HG02885 (cell line): ENCODE data around the gene ITGA5.

Source experiments
- ATAC-seq: cut with Tn5 transposase; IDR thresholded peaks from one replicate; pipeline ENCODE4 v1.9.1; 2021; ENCODE audit warnings: mild to moderate bottlenecking; ENCODE audit not compliant: unreplicated experiment, poor library complexity

The ITGA5 gene

GRCh38 chr12:54431911-54432814, 13.1 kb upstream of the ITGA5 start:
- ATAC-seq, result no peak

- no peak for ATAC-seq
Observed at GRCh38 chr12:54430471-54431069, 11.5 kb upstream of the ITGA5 start.

GRCh38 chr12:54429014-54429471, 10.0 kb upstream of the ITGA5 start:
- ATAC-seq, result no peak

GRCh38 chr12:54428050-54429013, 9.3 kb upstream of the ITGA5 start:
- ATAC-seq, result no peak

GRCh38 chr12:54427106-54427505, 8.0 kb upstream of the ITGA5 start:
- ATAC-seq, result no peak

- no peak for ATAC-seq
Observed at GRCh38 chr12:54426690-54427089, 7.6 kb upstream of the ITGA5 start.

GRCh38 chr12:54425702-54426101, 6.6 kb upstream of the ITGA5 start:
- ATAC-seq, result no peak

- no peak for ATAC-seq
Observed at GRCh38 chr12:54424224-54424623, 5.2 kb upstream of the ITGA5 start.

GRCh38 chr12:54423816-54424150, 4.7 kb upstream of the ITGA5 start:
- ATAC-seq, result no peak

- no peak for ATAC-seq
Observed at GRCh38 chr12:54421879-54422250, 2.8 kb upstream of the ITGA5 start.

- no peak for ATAC-seq
Observed at GRCh38 chr12:54421175-54421878, 2.3 kb upstream of the ITGA5 start.

GRCh38 chr12:54420766-54421144, 1.7 kb upstream of the ITGA5 start:
- no peak for ATAC-seq

- ATAC-seq, result no peak
Observed at GRCh38 chr12:54418441-54419087, 502 bp downstream of the ITGA5 start.

- no peak for ATAC-seq
Observed at GRCh38 chr12:54417712-54418440, 1.2 kb downstream of the ITGA5 start.

GRCh38 chr12:54416687-54417603, 2.1 kb downstream of the ITGA5 start:
- no peak for ATAC-seq

GRCh38 chr12:54415221-54415929, 3.7 kb downstream of the ITGA5 start:
- ATAC-seq, result no peak
